ENCODE results near the gene ANKRD33B. TPM values are rescaled to one million over a fixed set of nuclear protein-coding genes. Genes with fewer than 3 reads are reported as not detected.

Gene ANKRD33B
- total RNA-seq, 1 experiment from 2014 or later = 10.9 TPM

- RAD21 ChIA-PET (ENCODE audit: low non-redundant PET in 1 of 2, low total read pairs in 2 of 2, uncharacterized antibody in 2 of 2, unreplicated experiment in 2 of 2) = no interaction called here
- no TSS peak for BruUV-seq (replicated peaks)
- no peak for ATAC-seq
- 0 out of 2 replicates have a peak, but pooled peaks cover 3% of the 10 kb centered on the region for H4K20me1 ChIP-seq (ENCODE audit: insufficient read depth)
- peaks cover 5 to 35% of the 10 kb centered on the region in 2 experiments; a peak in 3 of 4 replicates for H3K4me1 ChIP-seq (ENCODE audit: control insufficient read depth in 1 of 2, insufficient read depth in 2 of 2, low read length in 2 of 2)
- H3K27me3 ChIP-seq (ENCODE audit: insufficient read depth, low read length) = no peaks in the 10 kb centered on the region
- H3K9me2 ChIP-seq (ENCODE audit: insufficient read depth) = no peaks in the 10 kb centered on the region
- no peak for TF ChIP-seq POLR2AphosphoS5 (IDR thresholded peaks at IDR 0.05; ENCODE audit: low read depth, low read length)
- TF ChIP-seq SIN3A (IDR thresholded peaks at IDR 0.05; ENCODE audit: low read depth) = no peak
- no peak for TF ChIP-seq EGR1 (IDR thresholded peaks at IDR 0.05; ENCODE audit: low read depth)
- H2AFZ ChIP-seq (ENCODE audit: low read depth, low read length, poor library complexity, severe bottlenecking) = no peak overlapping the region
- no peaks in the 10 kb centered on the region for H3K9me3 ChIP-seq (ENCODE audit: control insufficient read depth in 1 of 2, insufficient read depth in 1 of 2, low read depth in 1 of 2, low read length in 2 of 2)
- H3K79me2 ChIP-seq (ENCODE audit: insufficient read depth, low read length) = peaks cover 87% of the 10 kb centered on the region
- DNase-seq (ENCODE audit: low read depth, low spot score) = no peak
- H3K4me3 ChIP-seq (replicated peaks in 1 of 2; ENCODE audit: low read depth in 1 of 2, low read length in 2 of 2) = no peak overlapping the region
- intact Hi-C loops (cut with micrococcal nuclease) = no loop called here
- no peak overlapping the region for H3K9ac ChIP-seq (ENCODE audit: low read length)
- POLR2A ChIA-PET = interaction anchor here (1.1 kb wide), 1 partner anchor 9 kb away, joined by 3 read pairs; no protein-coding TSS in a partner anchor
- no peak overlapping the region for H3K4me2 ChIP-seq (ENCODE audit: low read length)
- H3K36me3 ChIP-seq (ENCODE audit: control insufficient read depth in 1 of 2, insufficient read depth in 2 of 2, low read length in 2 of 2) = no peaks in the 10 kb centered on the region
- H3K27ac ChIP-seq (ENCODE audit: low read depth, low read length) = no peak overlapping the region
- CTCF ChIA-PET = no interaction called here
These were observed 20.0 kb downstream of the ANKRD33B start for GRCh38 chr5:10583663-10584572.

- TF ChIP-seq FOSL1 (IDR thresholded peaks at IDR 0.05; ENCODE audit: low read depth) = no peak
- TF ChIP-seq TCF7L2 (IDR thresholded peaks at IDR 0.05; ENCODE audit: borderline replicate concordance, extremely low read depth, insufficient read depth, insufficient read length) = no peak
- TF ChIP-seq ZFX (IDR thresholded peaks at IDR 0.05) = no peak
- no peak for TF ChIP-seq ZNF274 (IDR thresholded peaks at IDR 0.05; ENCODE audit: low read depth, low read length)
- no peak for TF ChIP-seq SIN3A (IDR thresholded peaks at IDR 0.05; ENCODE audit: low read depth)
- no peak for TF ChIP-seq JUND (IDR thresholded peaks at IDR 0.05)
- no peak for TF ChIP-seq MAX (IDR thresholded peaks at IDR 0.05)
- no peak for TF ChIP-seq CBX3 (IDR thresholded peaks at IDR 0.05; ENCODE audit: low read depth)
- no peak for TF ChIP-seq POLR2A (IDR thresholded peaks at IDR 0.05; ENCODE audit: borderline replicate concordance, extremely low read depth, insufficient read depth, insufficient read length)
- TF ChIP-seq ATF3 (IDR thresholded peaks at IDR 0.05) = no peak
- TF ChIP-seq SRF (IDR thresholded peaks at IDR 0.05; ENCODE audit: low read depth) = no peak
- TF ChIP-seq EGR1 (IDR thresholded peaks at IDR 0.05; ENCODE audit: low read depth) = no peak
- no peak for TF ChIP-seq CEBPB (IDR thresholded peaks at IDR 0.05; ENCODE audit: low read depth)
- no peak for TF ChIP-seq RAD21 (IDR thresholded peaks at IDR 0.05; ENCODE audit: low read depth)
- no peak for TF ChIP-seq POLR2AphosphoS5 (IDR thresholded peaks at IDR 0.05; ENCODE audit: low read depth, low read length)
- no peak for TF ChIP-seq CTCF (IDR thresholded peaks at IDR 0.05 in 2 of 3, conservative IDR thresholded peaks at IDR 0.05 in 1 of 3; ENCODE audit: borderline replicate concordance in 1 of 3, insufficient read depth in 1 of 3, low read depth in 2 of 3, low read length in 2 of 3)
- TF ChIP-seq SP1 (IDR thresholded peaks at IDR 0.05; ENCODE audit: low read depth) = no peak
- Histone ChIP-seq H3K36me3 (ENCODE audit: control insufficient read depth in 1 of 2, insufficient read depth in 2 of 2, low read length in 2 of 2) (no peaks in the 10 kb centered on the region), H4K20me1 (ENCODE audit: insufficient read depth) (no peaks in the 10 kb centered on the region), H3K9me3 (ENCODE audit: control insufficient read depth in 1 of 2, insufficient read depth in 1 of 2, low read depth in 1 of 2, low read length in 2 of 2) (no peaks in the 10 kb centered on the region), H3K27me3 (ENCODE audit: insufficient read depth, low read length) (no peaks in the 10 kb centered on the region), H3K9ac (ENCODE audit: low read length) (no peak overlapping the region), H3K4me3 (replicated peaks in 1 of 2; ENCODE audit: low read depth in 1 of 2, low read length in 2 of 2) (no peak overlapping the region), H3K27ac (ENCODE audit: low read depth, low read length) (no peak overlapping the region), H3K4me2 (ENCODE audit: low read length) (no peak overlapping the region), H2AFZ (ENCODE audit: low read depth, low read length, poor library complexity, severe bottlenecking) (no peak overlapping the region), H3K79me2 (ENCODE audit: insufficient read depth, low read length) (peaks cover 79% of the 10 kb centered on the region), H3K9me2 (ENCODE audit: insufficient read depth) (no peaks in the 10 kb centered on the region), H3K4me1 (ENCODE audit: control insufficient read depth in 1 of 2, insufficient read depth in 2 of 2, low read length in 2 of 2) (peaks cover 5 to 31% of the 10 kb centered on the region in 2 experiments; a peak in 3 of 4 replicates)
- CTCF ChIA-PET = no interaction called here
- intact Hi-C loops (cut with micrococcal nuclease) = no loop called here
- DNase-seq (ENCODE audit: low read depth, low spot score) (no peak), ATAC-seq (no peak)
- no TSS peak for BruUV-seq (replicated peaks)
- RAD21 ChIA-PET (ENCODE audit: low non-redundant PET in 1 of 2, low total read pairs in 2 of 2, uncharacterized antibody in 2 of 2, unreplicated experiment in 2 of 2) = no interaction called here
- POLR2A ChIA-PET = interaction anchor here (1.1 kb wide), 1 partner anchor 8 kb away, joined by 3 read pairs; no protein-coding TSS in a partner anchor
These were observed 21.0 kb downstream of the ANKRD33B start for GRCh38 chr5:10584714-10585517.

Data from HCT116 (cell line).